ENCODE data around the gene GPR171. TPM values are rescaled to one million over a fixed set of nuclear protein-coding genes. Genes with fewer than 3 reads are reported as not detected.

Gene GPR171
- total RNA-seq, 2 experiments from 2014 or later = 84.9 to 111 TPM

GRCh38 chr3:151213881-151214280 lies 10.9 kb upstream of the GPR171 start:
- no peak for ATAC-seq
- CTCF ChIA-PET = interaction anchor here (7.7 kb wide), 1 partner anchor 12 kb away, joined by 61 read pairs; no protein-coding TSS in a partner anchor
- POLR2A ChIA-PET = no interaction called here
- no peak for DNase-seq
- H3K9me3 Mint-ChIP-seq (ENCODE audit: low read depth) = no peaks in the 10 kb centered on the region
- H3K4me3 Mint-ChIP-seq = no peak overlapping the region
- intact Hi-C loops (cut with DNase I, micrococcal nuclease) = no loop called here
- H3K4me1 Mint-ChIP-seq = peaks cover 44% of the 10 kb centered on the region
- H3K27me3 Mint-ChIP-seq = no peaks in the 10 kb centered on the region
- no peaks in the 10 kb centered on the region for H3K36me3 Mint-ChIP-seq (ENCODE audit: low read depth)
- no peak overlapping the region for H3K27ac Mint-ChIP-seq

DNA sequence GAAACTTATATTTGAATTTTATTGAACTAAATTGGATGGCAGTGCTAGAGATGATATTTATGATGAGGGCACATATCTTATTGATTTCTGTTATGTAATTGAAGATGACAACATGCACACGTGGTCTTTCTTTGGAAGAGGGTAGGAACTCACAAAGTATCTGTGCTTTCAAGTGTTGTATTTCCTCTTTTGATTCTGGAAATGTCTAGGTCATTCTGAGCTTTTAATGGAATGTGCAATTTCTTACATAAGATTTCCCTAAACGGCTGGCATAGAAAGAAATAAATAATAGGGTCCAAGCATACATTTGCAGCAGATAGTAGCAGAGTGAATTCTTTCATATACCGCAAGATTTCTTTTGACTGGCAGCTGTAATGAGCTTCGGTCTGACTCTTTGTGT lies 10.1 kb upstream of the GPR171 start:
- intact Hi-C loops (cut with DNase I, micrococcal nuclease) = no loop called here
- Mint-ChIP-seq H3K9me3 (ENCODE audit: low read depth) (no peaks in the 10 kb centered on the region), H3K27me3 (no peaks in the 10 kb centered on the region), H3K36me3 (ENCODE audit: low read depth) (no peaks in the 10 kb centered on the region), H3K4me1 (peaks cover 47% of the 10 kb centered on the region), H3K27ac (no peak overlapping the region), H3K4me3 (no peak overlapping the region)
- ATAC-seq = no peak
- ChIA-PET CTCF (interaction anchor here (7.7 kb wide), 1 partner anchor 13 kb away, joined by 61 read pairs; no protein-coding TSS in a partner anchor), POLR2A (no interaction called here)
- no peak for DNase-seq

DNA sequence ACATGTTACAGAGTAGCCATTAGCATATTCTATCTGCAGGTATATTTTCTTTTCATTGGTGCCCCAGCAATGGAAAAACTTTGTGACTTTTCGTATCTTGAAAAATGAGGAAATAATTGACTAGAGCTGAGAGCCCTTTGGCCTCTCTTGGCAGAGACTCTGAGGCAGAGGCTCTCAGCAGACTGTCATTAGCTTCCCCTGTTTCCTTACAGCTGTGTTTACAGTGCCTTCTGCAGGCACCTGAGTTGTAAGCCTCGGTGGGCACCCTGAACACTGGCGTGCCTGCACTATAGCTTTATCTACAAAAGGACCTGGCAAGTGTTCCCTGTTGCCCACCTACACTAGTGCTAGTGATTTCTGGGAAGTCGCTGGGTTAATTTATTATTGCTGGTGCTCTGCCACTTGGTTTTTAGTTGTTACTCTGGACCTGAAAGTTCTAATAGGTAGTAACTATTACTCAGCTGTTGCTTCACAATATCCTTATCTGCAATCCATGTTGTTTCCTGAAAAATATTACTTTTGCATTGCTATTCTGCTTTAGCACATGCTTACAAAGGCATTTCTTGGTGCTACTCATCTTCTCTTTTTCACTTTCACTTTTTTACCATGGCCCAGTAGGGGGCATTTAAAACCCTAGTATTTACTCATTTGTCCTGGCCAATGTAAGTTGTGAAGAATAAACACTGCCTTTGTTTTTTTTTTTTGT lies 7.8 kb upstream of the GPR171 start:
- Mint-ChIP-seq H3K27me3 (no peaks in the 10 kb centered on the region), H3K4me1 (peaks cover 58% of the 10 kb centered on the region), H3K9me3 (ENCODE audit: low read depth) (no peaks in the 10 kb centered on the region), H3K4me3 (peak overlapping the region; percentile 41), H3K27ac (peak overlapping the region; percentile 89), H3K36me3 (ENCODE audit: low read depth) (peaks cover 4% of the 10 kb centered on the region)
- intact Hi-C loops (cut with DNase I, micrococcal nuclease) = no loop called here
- DNase-seq = peak; percentile 20
- ChIA-PET POLR2A (no interaction called here), CTCF (interaction anchor here (0.9 to 7.7 kb wide), 5 partner anchors 10 to 1094 kb away, joined by 3 to 61 read pairs (median 13); no protein-coding TSS in a partner anchor)
- peak; percentile 38 for ATAC-seq

GRCh38 chr3:151209654-151210053 lies 6.6 kb upstream of the GPR171 start:
- Mint-ChIP-seq H3K27ac (peak overlapping the region; percentile 89), H3K9me3 (ENCODE audit: low read depth) (no peaks in the 10 kb centered on the region), H3K36me3 (ENCODE audit: low read depth) (peaks cover 4% of the 10 kb centered on the region), H3K4me3 (peak overlapping the region; percentile 7), H3K4me1 (peaks cover 68% of the 10 kb centered on the region), H3K27me3 (no peaks in the 10 kb centered on the region)
- ATAC-seq = peak; percentile 69
- intact Hi-C loops (cut with DNase I, micrococcal nuclease) = loop anchor here (2.0 to 10.0 kb wide), 4 partner anchors 427 to 1035 kb away; partner anchors contain the start of gene SELENOT (in 1 of the 2)
- no peak for DNase-seq
- ChIA-PET CTCF (interaction anchor here (0.8 to 7.7 kb wide), 7 partner anchors 9 to 47 kb away, joined by 3 to 61 read pairs (median 4); no protein-coding TSS in a partner anchor), POLR2A (interaction anchor here (0.6 to 1.2 kb wide), 8 partner anchors 8 to 1433 kb away, joined by 3 to 8 read pairs (median 3); no protein-coding TSS in a partner anchor)

DNA sequence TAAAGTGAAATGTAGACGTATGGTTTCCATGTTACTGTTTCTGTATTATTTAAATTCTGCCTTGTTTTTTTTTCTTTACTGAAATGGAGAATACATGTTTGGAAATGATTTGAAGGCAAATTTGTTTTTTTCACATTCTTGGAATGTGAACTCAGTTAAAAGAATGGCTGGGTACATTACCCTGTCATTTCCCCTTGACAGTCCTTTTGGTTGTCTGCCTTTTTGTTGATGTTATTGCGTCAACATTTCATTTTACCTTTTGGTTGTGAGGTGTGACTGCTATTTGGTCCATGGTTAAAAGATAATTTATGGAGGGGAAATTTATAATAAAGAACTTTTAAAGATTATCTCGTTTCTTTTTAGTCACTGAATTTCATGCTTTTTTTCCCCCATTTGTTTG lies 3.2 kb upstream of the GPR171 start:
- Mint-ChIP-seq H3K27me3 (no peaks in the 10 kb centered on the region), H3K4me1 (peaks cover 73% of the 10 kb centered on the region), H3K4me3 (peak overlapping the region; percentile 59), H3K27ac (peak overlapping the region; percentile 96), H3K36me3 (ENCODE audit: low read depth) (peaks cover 11% of the 10 kb centered on the region), H3K9me3 (ENCODE audit: low read depth) (no peaks in the 10 kb centered on the region)
- ChIA-PET CTCF (interaction anchor here (1.0 to 7.7 kb wide), 3 partner anchors 13 to 21 kb away, joined by 4 to 61 read pairs (median 4); no protein-coding TSS in a partner anchor), POLR2A (interaction anchor here (0.6 to 1.0 kb wide), 5 partner anchors 36 to 1225 kb away, joined by 3 to 6 read pairs (median 3); partner anchors contain the start of gene GPR87)
- no peak for DNase-seq
- intact Hi-C loops (cut with DNase I, micrococcal nuclease) = loop anchor here (5.0 to 10.0 kb wide), 3 partner anchors 424 to 1039 kb away; partner anchors contain the start of gene SELENOT (in 1 of the 2)
- peak; percentile 10 for ATAC-seq

- H3K4me1 Mint-ChIP-seq = peaks cover 66% of the 10 kb centered on the region
- H3K36me3 Mint-ChIP-seq (ENCODE audit: low read depth) = peaks cover 16% of the 10 kb centered on the region
- ChIA-PET CTCF (interaction anchor here (0.6 to 1.1 kb wide), 7 partner anchors 14 to 77 kb away, joined by 3 to 4 read pairs (median 3); no protein-coding TSS in a partner anchor), POLR2A (interaction anchor here (0.5 to 1.0 kb wide), 7 partner anchors 9 to 1226 kb away, joined by 3 to 6 read pairs (median 3); partner anchors contain the start of gene GPR87)
- H3K27ac Mint-ChIP-seq = peak overlapping the region; percentile 96
- intact Hi-C loops (cut with DNase I, micrococcal nuclease) = loop anchor here (1.0 to 10.0 kb wide), 9 partner anchors 77 to 1053 kb away; partner anchors contain the start of genes GPR87 (in 1 of the 2) and SELENOT (in 1 of the 2)
- H3K4me3 Mint-ChIP-seq = peak overlapping the region; percentile 59
- H3K9me3 Mint-ChIP-seq (ENCODE audit: low read depth) = no peaks in the 10 kb centered on the region
- ATAC-seq (no peak), DNase-seq (no peak)
- H3K27me3 Mint-ChIP-seq = no peaks in the 10 kb centered on the region
These were observed 2.5 kb upstream of the GPR171 start for GRCh38 chr3:151205482-151205881.

DNA sequence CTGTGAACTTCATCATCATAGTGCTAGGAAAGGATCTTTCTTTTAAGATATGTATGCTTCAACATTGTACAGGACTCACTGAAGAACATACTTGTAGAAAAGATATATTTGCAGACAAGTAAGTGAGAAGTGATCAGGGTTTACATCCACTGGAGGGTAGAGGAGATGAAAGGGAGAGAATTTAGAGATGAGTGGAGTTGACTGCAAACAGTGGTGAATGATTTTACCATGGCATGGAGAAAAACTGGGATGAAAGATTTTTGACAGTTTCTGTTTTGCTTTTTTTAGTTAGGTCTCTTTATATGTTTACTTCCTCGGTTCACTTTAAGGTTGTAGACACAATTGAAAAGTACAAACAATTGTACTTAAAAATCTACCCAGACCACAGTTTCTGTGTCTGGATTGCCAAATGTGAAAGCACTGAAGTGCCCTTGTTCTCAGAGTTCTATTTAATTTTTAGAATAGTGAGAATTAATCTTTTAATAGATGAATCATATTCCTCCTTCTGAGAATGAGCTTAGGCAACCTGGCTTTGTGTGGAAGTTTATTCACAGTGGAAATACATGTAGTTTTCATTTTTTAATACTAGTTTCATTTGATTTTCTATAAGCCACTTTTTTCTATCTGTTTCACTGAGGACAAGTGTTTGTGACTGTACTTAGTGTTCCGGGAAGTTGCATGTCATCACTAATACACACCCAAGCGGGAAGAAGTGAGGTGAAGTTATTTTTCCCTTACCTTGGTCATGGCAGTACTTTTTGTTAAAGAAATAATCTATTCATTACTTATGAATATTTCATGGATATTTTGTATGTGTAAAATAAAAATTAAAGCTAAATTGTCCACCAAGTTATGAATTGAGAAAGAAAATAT lies 1.8 kb upstream of the GPR171 start:
- POLR2A ChIA-PET = interaction anchor here (0.5 to 1.0 kb wide), 4 partner anchors 9 to 1038 kb away, joined by 3 to 6 read pairs (median 3); no protein-coding TSS in a partner anchor
- H3K27me3 Mint-ChIP-seq = no peaks in the 10 kb centered on the region
- H3K27ac Mint-ChIP-seq = peak overlapping the region; percentile 96
- H3K36me3 Mint-ChIP-seq (ENCODE audit: low read depth) = peaks cover 23% of the 10 kb centered on the region
- H3K4me1 Mint-ChIP-seq = peaks cover 62% of the 10 kb centered on the region
- H3K9me3 Mint-ChIP-seq (ENCODE audit: low read depth) = no peaks in the 10 kb centered on the region
- intact Hi-C loops (cut with DNase I, micrococcal nuclease) = loop anchor here (1.0 to 10.0 kb wide), 10 partner anchors 78 to 1958 kb away; partner anchors contain the start of genes GPR87 (in 1 of the 2), RAP2B (in 1 of the 2) and SELENOT (in 1 of the 2)
- peak overlapping the region; percentile 59 for H3K4me3 Mint-ChIP-seq
- DNase-seq (no peak), ATAC-seq (peak; percentile 14)
- CTCF ChIA-PET = interaction anchor here (0.6 to 1.1 kb wide), 8 partner anchors 15 to 101 kb away, joined by 3 to 4 read pairs (median 3); no protein-coding TSS in a partner anchor

- no peak for DNase-seq
- CTCF ChIA-PET = interaction anchor here (0.6 to 3.6 kb wide), 11 partner anchors 9 to 127 kb away, joined by 3 to 14 read pairs (median 3); no protein-coding TSS in a partner anchor
- Mint-ChIP-seq H3K4me1 (peaks cover 56% of the 10 kb centered on the region), H3K27me3 (no peaks in the 10 kb centered on the region), H3K27ac (peak overlapping the region; percentile 93), H3K9me3 (ENCODE audit: low read depth) (peaks cover 3% of the 10 kb centered on the region), H3K36me3 (ENCODE audit: low read depth) (peaks cover 45% of the 10 kb centered on the region), H3K4me3 (peak overlapping the region; percentile 83)
- intact Hi-C loops (cut with DNase I, micrococcal nuclease) = loop anchor here (2.0 to 10.0 kb wide), 4 partner anchors 596 to 1961 kb away; partner anchors contain the start of genes RAP2B (in 1 of the 2), SELENOT (in 1 of the 2) and TSC22D2 (in 1 of the 2)
- ATAC-seq = no peak
- POLR2A ChIA-PET = interaction anchor here (0.5 to 1.6 kb wide), 7 partner anchors 8 to 599 kb away, joined by 3 to 6 read pairs (median 3); no protein-coding TSS in a partner anchor
These were observed 1.8 kb downstream of the GPR171 start for GRCh38 chr3:151201051-151201730.

GRCh38 chr3:151200586-151200985 lies 2.4 kb downstream of the GPR171 start:
- Mint-ChIP-seq H3K9me3 (ENCODE audit: low read depth) (peaks cover 3% of the 10 kb centered on the region), H3K27me3 (no peaks in the 10 kb centered on the region), H3K4me1 (peaks cover 53% of the 10 kb centered on the region), H3K27ac (peak overlapping the region; percentile 93), H3K36me3 (ENCODE audit: low read depth) (peaks cover 49% of the 10 kb centered on the region), H3K4me3 (peak overlapping the region; percentile 83)
- ATAC-seq = no peak
- POLR2A ChIA-PET = interaction anchor here (0.5 to 1.6 kb wide), 10 partner anchors 9 to 1305 kb away, joined by 3 to 8 read pairs (median 3); no protein-coding TSS in a partner anchor
- CTCF ChIA-PET = interaction anchor here (0.6 to 3.6 kb wide), 9 partner anchors 9 to 127 kb away, joined by 3 to 14 read pairs (median 3); no protein-coding TSS in a partner anchor
- intact Hi-C loops (cut with DNase I, micrococcal nuclease) = loop anchor here (2.0 to 10.0 kb wide), 4 partner anchors 596 to 1962 kb away; partner anchors contain the start of genes RAP2B (in 1 of the 2), SELENOT (in 1 of the 2) and TSC22D2 (in 1 of the 2)
- no peak for DNase-seq

Measured in activated CD4-positive, alpha-beta T cell treated with anti-CD3 and anti-CD28 coated beads for 36 hours (primary cell).